HepG2 (cell line): ENCODE results near the gene PPAN. TPM values are rescaled to one million over a fixed set of nuclear protein-coding genes. Genes with fewer than 3 reads are reported as not detected.

Experiments used
- BRCA1 ChIP-seq: sonication (generic); formaldehyde crosslinking; IDR thresholded peaks from 2 replicates; pipeline ENCODE4 v1.4.0; 2020; ENCODE audit warnings: missing genetic modification reagents
- CAMTA2 ChIP-seq: sonication (generic); formaldehyde crosslinking; IDR thresholded peaks from 2 replicates; pipeline ENCODE4 v1.4.0; 2020; ENCODE audit warnings: mild to moderate bottlenecking, missing genetic modification reagents, borderline replicate concordance
- CHCHD3 ChIP-seq: sonication (generic); formaldehyde crosslinking; IDR thresholded peaks from 2 replicates; pipeline ENCODE4 v1.8.0; 2022; ENCODE audit warnings: mild to moderate bottlenecking, missing genetic modification reagents, moderate library complexity
- FOXJ3 ChIP-seq: sonication (generic); formaldehyde crosslinking; IDR thresholded peaks from 2 replicates; pipeline ENCODE4 v1.4.0; 2020; ENCODE audit warnings: missing genetic modification reagents, mild to moderate bottlenecking, borderline replicate concordance
- JUND ChIP-seq: sonication (generic); formaldehyde crosslinking; IDR thresholded peaks from 2 replicates; pipeline ENCODE4 v1.8.0; 2022; ENCODE audit warnings: mild to moderate bottlenecking, missing genetic modification reagents
- KDM5A ChIP-seq: fragments of 200-600 bp; sonication (generic); IDR thresholded peaks from 2 replicates; pipeline ENCODE4 v1.7.0; 2018; ENCODE audit warnings: antibody characterized with exemption, mild to moderate bottlenecking, low read length, borderline replicate concordance
- MIER2 ChIP-seq: IDR thresholded peaks from 2 replicates; pipeline ENCODE4 v1.6.1; 2016; ENCODE audit warnings: missing biosample characterization, missing genetic modification reagents
- NCOA1 ChIP-seq: sonication (generic); formaldehyde crosslinking; IDR thresholded peaks from 2 replicates; pipeline ENCODE4 v1.9.0; 2021; ENCODE audit warnings: missing genetic modification reagents
- NRL ChIP-seq: sonication (generic); formaldehyde crosslinking; IDR thresholded peaks from 2 replicates; pipeline ENCODE4 v1.5.0; 2020; ENCODE audit warnings: missing genetic modification reagents, mild to moderate bottlenecking, moderate library complexity, borderline replicate concordance
- STAT5B ChIP-seq: sonication (generic); formaldehyde crosslinking; IDR thresholded peaks from 2 replicates; pipeline ENCODE4 v1.4.0; 2020; ENCODE audit warnings: missing genetic modification reagents
- TCF7L2 ChIP-seq: IDR thresholded peaks from 2 replicates; pipeline ENCODE4 v1.6.1; 2011; ENCODE audit warnings: mild to moderate bottlenecking, low read depth, low read length, moderate library complexity
- THYN1 ChIP-seq: sonication (generic); formaldehyde crosslinking; IDR thresholded peaks from 2 replicates; pipeline ENCODE4 v1.8.1; 2023; ENCODE audit warnings: low read depth, mild to moderate bottlenecking, moderate library complexity, missing genetic modification reagents, borderline replicate concordance
- U2AF2 ChIP-seq: fragments of 200-400 bp; formaldehyde crosslinking; IDR thresholded peaks from 2 replicates; pipeline ENCODE4 v1.6.1; 2017; ENCODE audit warnings: low read depth, mild to moderate bottlenecking, low read length
- WIZ ChIP-seq: sonication (generic); formaldehyde crosslinking; IDR thresholded peaks from 2 replicates; pipeline ENCODE4 v1.5.1; 2020; ENCODE audit warnings: mild to moderate bottlenecking, missing genetic modification reagents
- ZFAT ChIP-seq: sonication (generic); formaldehyde crosslinking; conservative IDR thresholded peaks from 2 replicates; pipeline ENCODE4 v1.8.1; 2023; ENCODE audit warnings: missing genetic modification reagents, inconsistent platforms
- ZFP90 ChIP-seq: sonication (generic); formaldehyde crosslinking; IDR thresholded peaks from 2 replicates; pipeline ENCODE4 v1.8.0; 2022; ENCODE audit warnings: missing genetic modification reagents, mild to moderate bottlenecking, inconsistent platforms, borderline replicate concordance
- ZNF234 ChIP-seq: sonication (generic); formaldehyde crosslinking; conservative IDR thresholded peaks from 2 replicates; pipeline ENCODE4 v1.5.1; 2020; ENCODE audit warnings: mild to moderate bottlenecking, missing genetic modification reagents
- ZNF367 ChIP-seq: sonication (generic); formaldehyde crosslinking; IDR thresholded peaks from 2 replicates; pipeline ENCODE4 v1.4.0; 2020; ENCODE audit warnings: missing genetic modification reagents, borderline replicate concordance
- ZNF547 ChIP-seq: sonication (generic); formaldehyde crosslinking; IDR thresholded peaks from 2 replicates; pipeline ENCODE4 v1.5.1; 2020; ENCODE audit warnings: mild to moderate bottlenecking, missing genetic modification reagents
- ZNF556 ChIP-seq: sonication (generic); formaldehyde crosslinking; IDR thresholded peaks from 2 replicates; pipeline ENCODE4 v1.4.0; 2020; ENCODE audit warnings: mild to moderate bottlenecking, missing genetic modification reagents, borderline replicate concordance
- ZNF878 ChIP-seq: sonication (generic); formaldehyde crosslinking; IDR thresholded peaks from 2 replicates; pipeline ENCODE4 v1.8.1; 2023; ENCODE audit warnings: mild to moderate bottlenecking, missing genetic modification reagents, moderate library complexity
- polyA plus RNA-seq, 8 experiments: library from polyadenylated mRNA; depleted of rRNA in 3 of 8; stranded (reverse) in 7 of 8; unstranded in 1 of 8; fragments of >200 nt; fragmentation: Illumina TruSeq in 4 of 8; extraction: Trizol in 4 of 8; gene quantifications; 2 replicates each; pipeline versions ENCODE4 v1.2.1 to v1.2.3, GENCODE V29; 2011 to 2016; ENCODE audit warnings: low read depth in 4 of 8, missing spikeins in 1 of 8, mixed read lengths in 1 of 8; ENCODE audit not compliant: insufficient read depth in 1 of 8
- total RNA-seq, 5 experiments: library from RNA; depleted of rRNA; stranded (reverse); fragments of >200 nt; fragmentation: Illumina TruSeq; extraction: Trizol; gene quantifications; 2 replicates each; pipeline ENCODE4 v1.2.3, GENCODE V29; 2016; ENCODE audit warnings: low read depth in 1 of 5
- TF ChIP-seq, protein P1 (sequence below): sonication (generic); formaldehyde crosslinking; IDR thresholded peaks from 2 replicates; pipeline ENCODE4 v1.4.0; 2020; ENCODE audit warnings: mild to moderate bottlenecking, missing genetic modification reagents
- TF ChIP-seq, protein P2 (sequence below): sonication (generic); formaldehyde crosslinking; conservative IDR thresholded peaks from 2 replicates; pipeline ENCODE4 v1.5.0; 2020; ENCODE audit warnings: missing genetic modification reagents
- TF ChIP-seq, protein P3 (sequence below): sonication (generic); formaldehyde crosslinking; IDR thresholded peaks from 2 replicates; pipeline ENCODE4 v1.9.0; 2021; ENCODE audit warnings: missing genetic modification reagents, borderline replicate concordance

Gene PPAN
- total and polyA plus RNA-seq, 2 of the 13 experiments (the other 11 are each of a cell fraction or from before 2014, with no cell fraction given), result 36.2 to 41.9 TPM

GRCh38 chr19:10106100-10106936, at the start of gene PPAN (continued):
- TF ChIP-seq, protein P1, sequence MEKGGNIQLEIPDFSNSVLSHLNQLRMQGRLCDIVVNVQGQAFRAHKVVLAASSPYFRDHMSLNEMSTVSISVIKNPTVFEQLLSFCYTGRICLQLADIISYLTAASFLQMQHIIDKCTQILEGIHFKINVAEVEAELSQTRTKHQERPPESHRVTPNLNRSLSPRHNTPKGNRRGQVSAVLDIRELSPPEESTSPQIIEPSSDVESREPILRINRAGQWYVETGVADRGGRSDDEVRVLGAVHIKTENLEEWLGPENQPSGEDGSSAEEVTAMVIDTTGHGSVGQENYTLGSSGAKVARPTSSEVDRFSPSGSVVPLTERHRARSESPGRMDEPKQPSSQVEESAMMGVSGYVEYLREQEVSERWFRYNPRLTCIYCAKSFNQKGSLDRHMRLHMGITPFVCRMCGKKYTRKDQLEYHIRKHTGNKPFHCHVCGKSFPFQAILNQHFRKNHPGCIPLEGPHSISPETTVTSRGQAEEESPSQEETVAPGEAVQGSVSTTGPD, result no peak
- TF ChIP-seq ZFAT (CRISPR knock-in tag), result no peak
- TF ChIP-seq BRCA1 (CRISPR knock-in tag), result no peak
- peak; percentile 62 for TF ChIP-seq NRL
- 0 out of 2 replicates have a peak, but pooled peaks have one; percentile 55 for TF ChIP-seq ZNF878 (CRISPR knock-in tag)
- no peak for TF ChIP-seq ZNF234 (CRISPR knock-in tag)
- TF ChIP-seq THYN1 (CRISPR knock-in tag), result no peak
- TF ChIP-seq CAMTA2 (CRISPR knock-in tag), result no peak
- 0 out of 2 replicates have a peak, but pooled peaks have one; percentile 60 for TF ChIP-seq JUND (CRISPR knock-in tag)
- TF ChIP-seq, protein P2, sequence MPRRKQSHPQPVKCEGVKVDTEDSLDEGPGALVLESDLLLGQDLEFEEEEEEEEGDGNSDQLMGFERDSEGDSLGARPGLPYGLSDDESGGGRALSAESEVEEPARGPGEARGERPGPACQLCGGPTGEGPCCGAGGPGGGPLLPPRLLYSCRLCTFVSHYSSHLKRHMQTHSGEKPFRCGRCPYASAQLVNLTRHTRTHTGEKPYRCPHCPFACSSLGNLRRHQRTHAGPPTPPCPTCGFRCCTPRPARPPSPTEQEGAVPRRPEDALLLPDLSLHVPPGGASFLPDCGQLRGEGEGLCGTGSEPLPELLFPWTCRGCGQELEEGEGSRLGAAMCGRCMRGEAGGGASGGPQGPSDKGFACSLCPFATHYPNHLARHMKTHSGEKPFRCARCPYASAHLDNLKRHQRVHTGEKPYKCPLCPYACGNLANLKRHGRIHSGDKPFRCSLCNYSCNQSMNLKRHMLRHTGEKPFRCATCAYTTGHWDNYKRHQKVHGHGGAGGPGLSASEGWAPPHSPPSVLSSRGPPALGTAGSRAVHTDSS (CRISPR knock-in tag), result no peak
- peak; percentile 75; the same call in 1 of the 2 replicates for TF ChIP-seq ZNF556 (CRISPR knock-in tag)
- no peak for TF ChIP-seq STAT5B (CRISPR knock-in tag)
- TF ChIP-seq, protein P3, sequence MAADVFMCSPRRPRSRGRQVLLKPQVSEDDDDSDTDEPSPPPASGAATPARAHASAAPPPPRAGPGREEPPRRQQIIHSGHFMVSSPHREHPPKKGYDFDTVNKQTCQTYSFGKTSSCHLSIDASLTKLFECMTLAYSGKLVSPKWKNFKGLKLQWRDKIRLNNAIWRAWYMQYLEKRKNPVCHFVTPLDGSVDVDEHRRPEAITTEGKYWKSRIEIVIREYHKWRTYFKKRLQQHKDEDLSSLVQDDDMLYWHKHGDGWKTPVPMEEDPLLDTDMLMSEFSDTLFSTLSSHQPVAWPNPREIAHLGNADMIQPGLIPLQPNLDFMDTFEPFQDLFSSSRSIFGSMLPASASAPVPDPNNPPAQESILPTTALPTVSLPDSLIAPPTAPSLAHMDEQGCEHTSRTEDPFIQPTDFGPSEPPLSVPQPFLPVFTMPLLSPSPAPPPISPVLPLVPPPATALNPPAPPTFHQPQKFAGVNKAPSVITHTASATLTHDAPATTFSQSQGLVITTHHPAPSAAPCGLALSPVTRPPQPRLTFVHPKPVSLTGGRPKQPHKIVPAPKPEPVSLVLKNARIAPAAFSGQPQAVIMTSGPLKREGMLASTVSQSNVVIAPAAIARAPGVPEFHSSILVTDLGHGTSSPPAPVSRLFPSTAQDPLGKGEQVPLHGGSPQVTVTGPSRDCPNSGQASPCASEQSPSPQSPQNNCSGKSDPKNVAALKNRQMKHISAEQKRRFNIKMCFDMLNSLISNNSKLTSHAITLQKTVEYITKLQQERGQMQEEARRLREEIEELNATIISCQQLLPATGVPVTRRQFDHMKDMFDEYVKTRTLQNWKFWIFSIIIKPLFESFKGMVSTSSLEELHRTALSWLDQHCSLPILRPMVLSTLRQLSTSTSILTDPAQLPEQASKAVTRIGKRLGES, result no peak
- no peak for TF ChIP-seq U2AF2
- TF ChIP-seq NCOA1 (CRISPR knock-in tag), result peak; percentile 76; the same call in 1 of the 2 replicates
- TF ChIP-seq FOXJ3 (CRISPR knock-in tag), result no peak
- TF ChIP-seq TCF7L2, result no peak
- TF ChIP-seq ZFP90 (CRISPR knock-in tag), result peak; percentile 70; the same call in 1 of the 2 replicates
- TF ChIP-seq WIZ (CRISPR knock-in tag), result peak; percentile 64
- peak; percentile 80; the same call in 1 of the 2 replicates for TF ChIP-seq CHCHD3 (CRISPR knock-in tag)
- TF ChIP-seq ZNF367, result no peak
- TF ChIP-seq ZNF547 (CRISPR knock-in tag), result peak; percentile 84
- TF ChIP-seq MIER2 (CRISPR knock-in tag), result no peak
- TF ChIP-seq KDM5A, result peak; percentile 86
